ENCODE data around the gene TFR2.
A peak's percentile ranks its signal among the peaks of the same experiment; 100 is the strongest.
"Not testable (repeated sequence)": the region's sequence is repeated elsewhere in the genome, so short reads cannot be mapped to it uniquely, and the experiment has no call there.

Gene TFR2

DNA sequence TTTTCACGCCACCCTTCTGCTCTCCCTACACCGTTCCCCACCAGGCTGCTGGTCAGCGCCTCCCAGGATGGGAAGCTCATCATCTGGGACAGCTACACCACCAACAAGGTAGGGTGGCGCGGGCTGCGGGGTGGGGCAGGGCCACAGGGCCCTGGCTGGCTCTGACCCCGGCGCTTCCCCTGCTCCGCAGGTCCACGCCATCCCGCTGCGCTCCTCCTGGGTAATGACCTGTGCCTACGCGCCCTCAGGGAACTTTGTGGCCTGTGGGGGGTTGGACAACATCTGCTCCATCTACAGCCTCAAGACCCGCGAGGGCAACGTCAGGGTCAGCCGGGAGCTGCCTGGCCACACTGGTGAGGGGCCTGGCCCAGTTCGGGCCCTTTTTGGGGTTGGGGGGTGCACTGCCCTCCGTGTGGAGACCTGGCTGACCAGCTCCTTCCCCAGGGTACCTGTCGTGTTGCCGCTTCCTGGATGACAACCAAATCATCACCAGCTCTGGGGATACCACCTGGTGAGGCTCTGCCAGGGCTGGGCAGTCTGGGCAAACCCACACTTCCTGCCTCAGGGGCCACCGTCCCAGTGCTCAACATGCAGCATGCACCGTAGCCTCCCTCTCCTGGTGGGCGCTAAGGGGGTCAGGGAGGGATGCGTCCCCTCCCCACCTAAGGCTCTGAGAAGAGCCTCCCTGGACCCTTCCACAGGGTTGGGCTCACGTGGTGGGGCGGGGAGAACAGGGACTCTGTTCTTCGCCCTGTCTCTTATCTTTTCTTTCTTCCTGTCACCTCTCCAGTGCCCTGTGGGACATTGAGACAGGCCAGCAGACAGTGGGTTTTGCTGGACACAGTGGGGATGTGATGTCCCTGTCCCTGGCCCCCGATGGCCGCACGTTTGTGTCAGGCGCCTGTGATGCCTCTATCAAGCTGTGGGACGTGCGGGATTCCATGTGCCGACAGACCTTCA lies 36.2 kb upstream of the TFR2 start:
- DNase-seq = no peak

DNA sequence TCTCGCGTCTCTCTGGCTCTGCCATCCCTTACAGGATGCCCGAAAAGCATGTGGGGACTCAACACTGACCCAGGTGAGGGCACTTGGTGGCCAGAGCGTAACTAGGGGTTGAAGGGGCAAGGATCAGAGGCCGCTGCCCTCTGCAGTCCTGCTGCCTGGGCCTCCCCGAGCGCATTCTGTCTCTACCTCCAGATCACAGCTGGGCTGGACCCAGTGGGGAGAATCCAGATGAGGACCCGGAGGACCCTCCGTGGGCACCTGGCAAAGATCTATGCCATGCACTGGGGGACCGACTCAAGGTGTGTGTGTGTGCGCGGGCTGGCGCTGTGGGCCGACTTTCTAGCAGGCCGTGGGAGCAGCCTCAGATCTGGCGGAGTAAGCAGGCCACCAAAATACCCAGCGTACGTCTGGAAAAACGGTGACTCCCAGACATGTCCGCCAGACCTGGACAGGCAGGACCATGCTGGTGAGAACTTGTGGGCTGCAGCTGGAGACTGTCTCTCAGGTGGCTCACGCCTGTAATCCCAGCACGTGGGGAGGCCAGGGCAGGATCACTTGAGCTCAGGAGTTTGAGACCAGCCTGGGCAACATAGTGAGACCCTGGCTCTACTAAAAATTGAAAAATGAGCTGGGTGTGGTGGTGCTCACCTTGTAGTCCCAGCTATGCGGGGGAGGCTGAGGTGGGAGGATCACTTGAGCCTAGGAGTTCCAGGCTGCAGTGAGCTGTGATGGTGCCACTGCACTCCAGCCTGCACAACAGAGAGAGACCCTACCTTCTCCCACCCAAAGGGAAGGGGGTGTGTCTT lies 35.4 kb upstream of the TFR2 start:
- no peak for DNase-seq

GRCh38 chr7:100675581-100676350 lies 34.4 kb upstream of the TFR2 start:
- peak; percentile 57 to 65 for DNase-seq

GRCh38 chr7:100675105-100675451 lies 33.7 kb upstream of the TFR2 start:
- no peak for DNase-seq

GRCh38 chr7:100674411-100675104 lies 33.2 kb upstream of the TFR2 start:
- no peak for DNase-seq

GRCh38 chr7:100673942-100674410 lies 32.6 kb upstream of the TFR2 start:
- DNase-seq = no peak

DNA sequence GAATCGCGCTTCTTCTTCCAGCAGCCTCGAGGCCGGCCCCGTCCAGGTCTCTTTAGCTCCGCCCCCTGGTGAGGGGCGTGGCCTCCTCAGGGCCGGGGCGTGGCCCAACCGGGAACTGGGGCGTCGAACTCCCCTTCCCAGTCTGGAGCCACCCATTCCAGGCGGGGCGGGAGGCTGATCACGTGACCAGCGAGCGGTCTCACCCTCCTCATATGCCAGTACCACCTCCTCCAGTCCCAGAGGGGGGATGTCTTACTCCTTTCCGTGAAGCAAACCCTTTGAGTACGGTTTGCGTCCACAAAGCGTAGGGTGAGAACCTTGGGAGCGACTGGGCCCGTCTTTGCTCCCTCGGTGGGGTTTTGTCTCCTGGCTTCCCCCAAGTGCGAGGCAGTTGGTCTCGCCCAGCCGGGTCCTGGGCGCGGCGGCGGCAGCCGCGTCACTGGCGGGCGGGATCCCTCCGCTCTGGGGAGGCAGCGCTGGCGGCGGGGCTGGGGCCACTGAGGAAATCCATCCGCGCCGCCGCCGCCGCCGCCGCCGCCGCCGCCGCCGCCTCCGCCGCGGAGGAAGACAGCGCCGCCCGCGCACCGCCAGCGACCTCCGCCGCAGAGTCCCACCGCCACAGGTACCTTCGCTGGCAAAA lies 32.1 kb upstream of the TFR2 start, which contains the start of gene GNB2:
GNB2 (plus strand) TSS at position 439 of the 640 bp plus-strand sequence. CDS start 2,526 bp downstream, outside the sequence.
- peak; percentile 100 for DNase-seq

GRCh38 chr7:100671353-100672327 lies 30.3 kb upstream of the TFR2 start:
- no peak for DNase-seq

GRCh38 chr7:100670074-100670473 lies 28.7 kb upstream of the TFR2 start:
- DNase-seq = no peak

- DNase-seq = not testable (repeated sequence)
Measured at GRCh38 chr7:100669106-100669505, 27.8 kb upstream of the TFR2 start.

DNA sequence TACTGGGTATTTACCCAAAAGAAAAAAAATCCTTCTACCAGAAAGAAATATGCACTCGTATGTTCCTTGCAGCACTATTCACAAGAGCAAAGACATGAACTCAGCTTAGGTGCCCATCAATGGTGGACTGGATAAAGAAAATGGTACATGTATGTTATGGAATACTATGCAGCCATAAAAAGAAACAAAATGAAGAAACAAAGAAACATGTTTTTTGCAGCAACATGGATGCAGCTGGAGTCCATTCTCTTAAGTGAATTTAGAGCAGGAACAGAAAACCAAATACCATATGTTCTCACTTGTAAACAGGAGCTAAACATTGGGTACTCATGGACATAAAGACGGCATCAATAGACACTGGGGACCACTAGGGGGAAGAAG lies 26.7 kb upstream of the TFR2 start:
- no peak for DNase-seq

- DNase-seq = no peak
Measured at GRCh38 chr7:100667331-100668068, 26.1 kb upstream of the TFR2 start.

DNA sequence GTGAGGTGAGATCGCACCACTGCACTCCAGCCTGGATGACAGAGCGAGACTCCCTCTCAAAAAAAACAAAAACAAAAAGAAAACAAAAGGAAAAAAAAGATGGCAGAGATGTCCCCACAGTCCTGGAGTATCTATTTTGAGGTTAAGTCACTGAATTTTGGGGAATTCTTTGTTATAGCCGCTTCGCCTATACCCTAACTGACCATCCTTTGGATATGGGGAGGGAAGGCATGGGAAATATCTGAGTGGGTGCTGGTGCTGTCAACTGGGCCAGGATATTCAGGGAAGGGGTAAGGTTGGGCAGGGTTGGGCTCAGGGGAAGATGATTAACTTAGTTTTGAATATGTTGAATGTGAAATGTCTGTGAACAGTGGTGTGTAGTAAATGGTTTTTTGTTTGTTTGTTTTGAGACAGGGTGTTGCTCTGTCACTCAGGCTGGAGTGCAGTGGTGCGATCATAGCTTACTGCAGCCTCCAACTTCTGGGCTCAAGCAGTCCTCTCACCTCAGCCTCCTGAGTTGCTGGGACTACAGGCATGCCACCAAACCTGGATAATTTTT lies 23.9 kb upstream of the TFR2 start:
- no peak for DNase-seq

GRCh38 chr7:100662194-100662776 lies 20.9 kb upstream of the TFR2 start:
- not testable (repeated sequence) for DNase-seq

- peak; percentile 58 to 63 for DNase-seq
Measured at GRCh38 chr7:100655908-100656674, 14.7 kb upstream of the TFR2 start, which contains the start of gene ACTL6B. TSS of gene ACTL6B (minus strand) at chr7:100656448. CDS start at chr7:100656354, 94 bp downstream.

- DNase-seq = no peak
Measured at GRCh38 chr7:100654908-100655831, 13.8 kb upstream of the TFR2 start.
